Right cardiac atrium (tissue), 5 donors: ENCODE results near the gene PKIG. TPM values are rescaled to one million over a fixed set of nuclear protein-coding genes. Genes with fewer than 3 reads are reported as not detected.
"Not testable (repeated sequence)": the region's sequence is repeated elsewhere in the genome, so short reads cannot be mapped to it uniquely, and the experiment has no call there.

ENCODE experiments used
- ATAC-seq, 2 donors: fragments of 200-7000 bp; cut with Tn5 transposase; one replicate each; pipeline versions ENCODE4 v1.8.0 to v1.9.1; 2020; ENCODE audit warnings: moderate library complexity in 2 of 2, mild to moderate bottlenecking in 1 of 2
- DNase-seq, 3 donors: peaks; one replicate each; pipeline ENCODE4 v3.0.0-alpha.2; 2020
- H3K27ac ChIP-seq: one replicate; pipeline ENCODE4 v1.5.1; 2013; ENCODE audit warnings: mild to moderate bottlenecking, low read length, control low read depth, moderate library complexity
- H3K27me3 ChIP-seq: one replicate; pipeline ENCODE4 v1.6.1; 2013; ENCODE audit not compliant: control insufficient read depth, insufficient read depth
- H3K4me1 ChIP-seq: one replicate; pipeline ENCODE4 v1.6.1; 2013; ENCODE audit warnings: low read length; ENCODE audit not compliant: control insufficient read depth, insufficient read depth
- H3K4me3 ChIP-seq: one replicate; pipeline ENCODE4 v1.5.1; 2013; ENCODE audit warnings: low read length, control low read depth
- H3K9me3 ChIP-seq: one replicate; pipeline ENCODE4 v1.6.1; 2013; ENCODE audit warnings: low read length; ENCODE audit not compliant: control insufficient read depth
- WGBS: extraction: QIAGEN DNeasy Blood & Tissue Kit; methylation state at CpG from one replicate; pipeline ENCODE4 v1.1.7; 2013; 5-methylcytosine and 5-hydroxymethylcytosine counted together
- intact Hi-C, 4 donors: fragments of 100-400 bp; cut with DNase I; formaldehyde crosslinking; loops; one replicate each; pipeline versions ENCODE4 v1.11.0 to v1.14.0; 2022 to 2023
- polyA plus RNA-seq: library from polyadenylated mRNA; stranded (reverse); fragments of 200-250 nt; gene quantifications from one replicate; pipeline ENCODE4 v1.2.3, GENCODE V29; 2013
- total RNA-seq, 4 donors: library from RNA; stranded (reverse); fragmentation: NEBNext Ultra II Directional; extraction: Animal tissue kit (Norgen Biotek cat#: 25700); gene quantifications; one replicate each; pipeline ENCODE4 v1.2.1, GENCODE V29; 2021
- donor health status: healthy with polysubstance abuse.
- donor health status: DM: no; HTN: yes; CAD: no.
- donor health status: DM: no; HTN: no; CAD: no.
- donor health status: DM: no; HTN: yes; CAD: no; lungs with severe emphysema.
- donor health status: DM: yes; HTN: yes; CAD: no.

PKIG gene
- total and polyA plus RNA-seq, 5 donors, result 212 to 334 (median 235) TPM

DNA sequence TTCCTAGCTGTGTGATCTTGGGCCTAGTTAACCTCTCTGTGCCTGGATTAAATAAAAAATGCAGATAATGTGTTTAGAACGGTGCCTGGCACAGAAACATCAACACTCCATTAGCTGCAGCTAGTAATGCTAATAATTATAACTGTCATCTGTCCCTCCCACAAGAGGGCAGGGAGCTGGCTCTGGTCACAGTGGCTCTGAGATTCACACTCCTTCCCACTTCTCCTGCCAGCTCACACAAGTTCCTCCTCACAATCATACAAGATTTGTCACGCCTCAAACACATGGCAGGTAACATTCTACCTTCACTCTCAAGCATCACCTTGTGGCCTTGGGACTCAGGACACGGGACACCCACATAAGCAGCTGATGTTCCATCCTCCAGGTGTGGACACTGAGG, 66.7 kb downstream of the PKIG start:
- Histone ChIP-seq H3K4me3 (peak overlapping the region; percentile 13), H3K4me1 (peaks cover 18% of the 10 kb centered on the region), H3K27ac (no peak overlapping the region), H3K9me3 (no peaks in the 10 kb centered on the region), H3K27me3 (no peaks in the 10 kb centered on the region)
- intact Hi-C loops, result no loop called here
- no peak for ATAC-seq
- peak in 1 of 3 donors; percentile 47 for DNase-seq
- WGBS, result 71% methylated on average over 3 of the region's 3 CpGs

- Histone ChIP-seq H3K9me3 (no peaks in the 10 kb centered on the region), H3K4me1 (peaks cover 9% of the 10 kb centered on the region), H3K27ac (no peak overlapping the region), H3K4me3 (peak overlapping the region; percentile 3), H3K27me3 (no peaks in the 10 kb centered on the region)
- ATAC-seq (no peak), DNase-seq (no peak)
- 82% methylated on average over 6 of the region's 6 CpGs for WGBS
- intact Hi-C loops, result no loop called here
These were observed 67.6 kb downstream of the PKIG start for GRCh38 chr20:44649976-44650375.

GRCh38 chr20:44650771-44651433, 68.5 kb downstream of the PKIG start:
- intact Hi-C loops, result no loop called here
- WGBS, result 34% methylated on average over 24 of the region's 24 CpGs
- peaks cover 8% of the 10 kb centered on the region for H3K4me1 ChIP-seq

DNA sequence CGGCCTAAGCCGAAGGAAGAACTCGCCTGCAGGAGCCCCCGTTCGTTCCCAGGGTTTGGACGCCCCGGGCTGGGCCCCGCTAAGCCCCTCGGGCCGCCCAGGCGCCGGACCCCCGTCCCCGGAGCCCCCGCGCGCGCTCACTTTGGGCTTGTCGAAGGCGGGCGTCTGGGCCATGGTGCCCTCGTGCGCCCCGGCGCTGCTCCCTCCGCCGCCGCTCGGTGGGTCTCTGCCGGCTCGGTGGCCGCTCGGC, 69.0 kb downstream of the PKIG start:
- Histone ChIP-seq H3K4me3 (peak overlapping the region; percentile 61), H3K4me1 (peaks cover 7% of the 10 kb centered on the region), H3K9me3 (no peaks in the 10 kb centered on the region), H3K27me3 (no peaks in the 10 kb centered on the region), H3K27ac (peak overlapping the region; percentile 32)
- intact Hi-C loops, result no loop called here
- DNase-seq (peak in 1 of 3 donors; percentile 63), ATAC-seq (no peak)
- 1% methylated on average over 33 of the region's 33 CpGs for WGBS

More at GRCh38 chr20:44650771-44651433, 68.5 kb downstream of the PKIG start:
- peak overlapping the region; percentile 61 for H3K4me3 ChIP-seq
- no peaks in the 10 kb centered on the region for H3K27me3 ChIP-seq
- no peaks in the 10 kb centered on the region for H3K9me3 ChIP-seq
- peak; percentile 62 to 72 (median 70) for DNase-seq
- ATAC-seq, result peak; percentile 19 to 36
- peak overlapping the region; percentile 32 for H3K27ac ChIP-seq

DNA sequence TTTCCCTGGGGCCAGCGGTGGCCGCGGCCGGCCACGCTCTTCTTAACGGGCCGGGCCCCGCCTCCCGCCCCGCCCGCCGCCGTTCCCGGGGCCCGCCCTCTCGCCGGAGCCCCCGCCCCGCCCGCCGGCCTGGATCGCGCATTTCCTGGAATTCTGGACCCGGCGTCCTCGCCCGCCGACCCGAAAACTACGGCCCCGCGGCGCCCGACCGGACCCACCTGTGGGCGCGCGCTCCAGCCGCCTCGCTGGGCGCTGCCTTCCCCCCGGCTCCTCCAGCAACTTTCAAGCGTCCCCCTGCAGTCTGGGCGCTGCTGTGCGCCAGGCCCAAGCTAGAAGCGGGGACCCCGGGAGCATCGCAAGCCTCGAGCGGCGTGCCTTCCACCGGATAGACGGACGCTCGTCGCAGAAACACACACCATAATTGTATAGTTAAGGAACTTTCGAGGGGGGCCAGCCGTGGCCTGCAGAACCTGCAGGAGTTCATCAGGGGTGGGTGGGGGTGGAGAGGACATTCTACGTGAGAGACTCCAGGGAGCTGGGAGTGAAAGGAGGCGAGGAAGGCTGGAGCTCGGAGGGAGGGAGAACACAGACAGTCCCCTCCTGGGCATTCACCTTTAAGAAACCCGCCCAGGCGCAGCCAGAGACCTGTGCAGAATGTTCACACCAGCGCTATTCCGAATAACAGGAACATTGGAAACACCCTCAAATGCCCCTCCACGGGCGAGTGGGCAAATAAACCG, 69.5 kb downstream of the PKIG start, which contains the start of gene ADA:
Gene ADA, minus strand, starts transcription at position 16 of the 740 bp plus-strand sequence. CDS start 92 bp downstream, outside the sequence.
- ATAC-seq (peak; percentile 88 to 89), DNase-seq (peak; percentile 71 to 92 (median 91))
- H3K27ac ChIP-seq, result peak within 1 kb of the TSS; percentile 32
- H3K4me1 ChIP-seq, result peaks cover 4% of the 10 kb centered on the region
- H3K4me3 ChIP-seq, result peak within 1 kb of the TSS; percentile 61
- under 1% methylated on average over 68 of the region's 68 CpGs for WGBS
- H3K27me3 ChIP-seq, result no peaks in the 10 kb centered on the region
- H3K9me3 ChIP-seq, result no peaks in the 10 kb centered on the region
- intact Hi-C loops, result no loop called here

DNA sequence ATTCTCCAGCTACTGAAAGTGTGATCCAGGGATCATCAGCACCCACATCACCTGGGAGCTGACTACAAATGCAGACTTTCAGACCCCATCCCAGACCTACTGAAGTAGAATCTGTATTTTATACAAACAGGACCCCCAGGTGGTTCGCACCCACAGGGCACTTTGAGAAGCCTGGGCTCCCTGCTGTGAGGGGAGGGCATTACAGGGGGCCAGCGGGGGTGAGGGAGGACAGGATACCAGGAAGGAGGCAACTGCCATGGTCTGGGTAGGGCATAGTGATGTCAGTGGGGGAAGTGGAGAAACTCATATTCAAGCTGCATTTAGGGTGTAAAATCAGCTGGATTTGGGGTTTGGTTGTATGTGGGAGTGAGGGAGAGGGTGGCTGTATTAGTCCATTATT, 71.2 kb downstream of the PKIG start:
- 88% methylated on average over 2 of the region's 2 CpGs for WGBS
- H3K27ac ChIP-seq, result no peak overlapping the region
- ATAC-seq (no peak), DNase-seq (no peak)
- H3K9me3 ChIP-seq, result no peaks in the 10 kb centered on the region
- H3K27me3 ChIP-seq, result no peaks in the 10 kb centered on the region
- peaks cover 4% of the 10 kb centered on the region for H3K4me1 ChIP-seq
- intact Hi-C loops, result no loop called here
- no peak overlapping the region for H3K4me3 ChIP-seq

GRCh38 chr20:44654210-44654609, 71.8 kb downstream of the PKIG start:
- 97% methylated on average over 5 of the region's 5 CpGs for WGBS
- ATAC-seq, H3K4me3 ChIP-seq, H3K9me3 ChIP-seq, H3K27ac ChIP-seq, intact Hi-C loops, H3K4me1 ChIP-seq, H3K27me3 ChIP-seq, DNase-seq: not testable (repeated sequence)

- Histone ChIP-seq H3K27ac (no peak overlapping the region), H3K9me3 (no peaks in the 10 kb centered on the region), H3K4me1 (peaks cover 2% of the 10 kb centered on the region), H3K4me3 (no peak overlapping the region), H3K27me3 (no peaks in the 10 kb centered on the region)
- WGBS, result 44% methylated on average over 3 of the region's 3 CpGs
- no peak for ATAC-seq
- DNase-seq, result no peak
- intact Hi-C loops, result no loop called here
These were observed 74.1 kb downstream of the PKIG start for GRCh38 chr20:44656448-44656847.

- DNase-seq (no peak), ATAC-seq (no peak)
- Histone ChIP-seq H3K4me3 (no peak overlapping the region), H3K4me1 (peaks cover 2% of the 10 kb centered on the region), H3K27me3 (no peaks in the 10 kb centered on the region), H3K9me3 (no peaks in the 10 kb centered on the region), H3K27ac (no peak overlapping the region)
- intact Hi-C loops, result no loop called here
- 95% methylated on average over 2 of the region's 2 CpGs for WGBS
These were observed 75.5 kb downstream of the PKIG start for GRCh38 chr20:44657875-44658274.

DNA sequence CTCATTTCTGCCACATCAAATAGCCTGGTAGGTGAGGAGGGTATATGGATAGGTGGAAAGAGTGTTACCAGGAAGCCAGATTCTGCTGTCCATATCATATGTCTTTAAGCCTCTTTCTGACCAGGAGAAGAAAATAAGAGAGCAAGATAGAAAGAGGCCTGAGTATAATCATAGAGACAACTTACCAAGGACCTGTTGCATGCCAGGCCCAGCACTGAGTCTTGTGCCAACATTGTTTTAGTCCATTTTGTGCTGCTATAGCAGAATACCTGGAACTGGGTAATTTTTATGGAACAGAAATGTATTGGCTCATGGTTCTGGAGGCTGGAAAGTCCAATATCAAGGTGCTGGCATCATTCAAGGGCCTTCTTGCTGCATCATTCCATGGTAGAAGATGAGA, 76.4 kb downstream of the PKIG start:
- no peaks in the 10 kb centered on the region for H3K9me3 ChIP-seq
- H3K4me1 ChIP-seq, result peaks cover 2% of the 10 kb centered on the region
- H3K4me3 ChIP-seq, result no peak overlapping the region
- ATAC-seq (no peak), DNase-seq (no peak)
- no peak overlapping the region for H3K27ac ChIP-seq
- H3K27me3 ChIP-seq, result no peaks in the 10 kb centered on the region
- intact Hi-C loops, result no loop called here

- Histone ChIP-seq H3K4me3 (no peak overlapping the region), H3K9me3 (no peaks in the 10 kb centered on the region), H3K27ac (no peak overlapping the region), H3K27me3 (no peaks in the 10 kb centered on the region), H3K4me1 (peaks cover 2% of the 10 kb centered on the region)
- 88% methylated on average over 2 of the region's 2 CpGs for WGBS
- intact Hi-C loops, result no loop called here
- no peak for DNase-seq
- ATAC-seq, result no peak
These were observed 77.6 kb downstream of the PKIG start for GRCh38 chr20:44659931-44660330.
